ENCODE data around the gene C4orf51. TPM values are rescaled to one million over a fixed set of nuclear protein-coding genes. Genes with fewer than 3 reads are reported as not detected.
"Not testable (repeated sequence)": the region's sequence is repeated elsewhere in the genome, so short reads cannot be mapped to it uniquely, and the experiment has no call there.

The C4orf51 gene
- total RNA-seq: not detected in 2 replicates

GRCh38 chr4:145679991-145680455 is at the start of gene C4orf51:
Gene C4orf51, plus strand, starts transcription at chr4:145680146. Its CDS starts 58 bp downstream, at chr4:145680204.
- no peaks in the 10 kb centered on the region for H3K79me2 ChIP-seq (ENCODE audit: insufficient read depth, low read length)
- TF ChIP-seq CTCF (IDR thresholded peaks at IDR 0.05; ENCODE audit: extremely low read depth, low read depth, low read length): no peak
- peak within 1 kb of the TSS; percentile 58 for H2AFZ ChIP-seq (ENCODE audit: low read length)
- peak within 1 kb of the TSS; percentile 18 for H3K4me3 ChIP-seq (ENCODE audit: insufficient read depth, low read length)
- H3K4me2 ChIP-seq (ENCODE audit: insufficient read depth, low read length): peak within 1 kb of the TSS; percentile 70
- peaks cover 20% of the 10 kb centered on the region for H3K4me1 ChIP-seq (ENCODE audit: insufficient read depth, low read length)
- H4K20me1 ChIP-seq (ENCODE audit: insufficient read depth, low read length): no peaks in the 10 kb centered on the region
- DNase-seq (ENCODE audit: insufficient read length, low spot score, missing footprints): peak; percentile 58
- H3K27me3 ChIP-seq (ENCODE audit: insufficient read depth, low read length): no peaks in the 10 kb centered on the region
- H3K36me3 ChIP-seq (ENCODE audit: insufficient read depth, low read length): no peaks in the 10 kb centered on the region
- H3K27ac ChIP-seq (ENCODE audit: low read depth, low read length): peak within 1 kb of the TSS; percentile 56
- H3K9me3 ChIP-seq (ENCODE audit: low read depth, low read length): no peaks in the 10 kb centered on the region

GRCh38 chr4:145635117-145635516 is 44.8 kb upstream of the C4orf51 start:
- Histone ChIP-seq H3K27ac (ENCODE audit: low read depth, low read length) (no peak overlapping the region), H3K79me2 (ENCODE audit: insufficient read depth, low read length) (peaks cover 7% of the 10 kb centered on the region), H3K4me3 (ENCODE audit: insufficient read depth, low read length) (no peak overlapping the region), H3K4me2 (ENCODE audit: insufficient read depth, low read length) (no peak overlapping the region), H3K27me3 (ENCODE audit: insufficient read depth, low read length) (no peaks in the 10 kb centered on the region), H3K36me3 (ENCODE audit: insufficient read depth, low read length) (no peaks in the 10 kb centered on the region), H2AFZ (ENCODE audit: low read length) (no peak overlapping the region), H3K9me3 (ENCODE audit: low read depth, low read length) (no peaks in the 10 kb centered on the region), H3K4me1 (ENCODE audit: insufficient read depth, low read length) (peaks cover 10% of the 10 kb centered on the region), H4K20me1 (ENCODE audit: insufficient read depth, low read length) (no peaks in the 10 kb centered on the region)
- DNase-seq (ENCODE audit: insufficient read length, low spot score, missing footprints): no peak
- no peak for TF ChIP-seq CTCF (IDR thresholded peaks at IDR 0.05; ENCODE audit: extremely low read depth, low read depth, low read length)

- no peak for TF ChIP-seq CTCF (IDR thresholded peaks at IDR 0.05; ENCODE audit: extremely low read depth, low read depth, low read length)
- Histone ChIP-seq H2AFZ (ENCODE audit: low read length) (no peak overlapping the region), H3K27ac (ENCODE audit: low read depth, low read length) (no peak overlapping the region), H4K20me1 (ENCODE audit: insufficient read depth, low read length) (no peaks in the 10 kb centered on the region), H3K36me3 (ENCODE audit: insufficient read depth, low read length) (no peaks in the 10 kb centered on the region), H3K79me2 (ENCODE audit: insufficient read depth, low read length) (peaks cover 7% of the 10 kb centered on the region), H3K9me3 (ENCODE audit: low read depth, low read length) (no peaks in the 10 kb centered on the region), H3K27me3 (ENCODE audit: insufficient read depth, low read length) (no peaks in the 10 kb centered on the region), H3K4me3 (ENCODE audit: insufficient read depth, low read length) (no peak overlapping the region), H3K4me2 (ENCODE audit: insufficient read depth, low read length) (no peak overlapping the region), H3K4me1 (ENCODE audit: insufficient read depth, low read length) (peaks cover 11% of the 10 kb centered on the region)
- no peak for DNase-seq (ENCODE audit: insufficient read length, low spot score, missing footprints)
Observed at GRCh38 chr4:145635630-145636029, 44.3 kb upstream of the C4orf51 start.

- Histone ChIP-seq H3K79me2 (ENCODE audit: insufficient read depth, low read length) (peaks cover 2% of the 10 kb centered on the region), H3K27me3 (ENCODE audit: insufficient read depth, low read length) (no peaks in the 10 kb centered on the region), H2AFZ (ENCODE audit: low read length) (no peak overlapping the region), H3K4me1 (ENCODE audit: insufficient read depth, low read length) (peaks cover 11% of the 10 kb centered on the region), H3K9me3 (ENCODE audit: low read depth, low read length) (no peaks in the 10 kb centered on the region), H3K4me2 (ENCODE audit: insufficient read depth, low read length) (no peak overlapping the region), H3K4me3 (ENCODE audit: insufficient read depth, low read length) (no peak overlapping the region), H3K27ac (ENCODE audit: low read depth, low read length) (no peak overlapping the region), H3K36me3 (ENCODE audit: insufficient read depth, low read length) (no peaks in the 10 kb centered on the region), H4K20me1 (ENCODE audit: insufficient read depth, low read length) (no peaks in the 10 kb centered on the region)
- no peak for TF ChIP-seq CTCF (IDR thresholded peaks at IDR 0.05; ENCODE audit: extremely low read depth, low read depth, low read length)
- DNase-seq (ENCODE audit: insufficient read length, low spot score, missing footprints): no peak
Observed at GRCh38 chr4:145639186-145639698, 40.7 kb upstream of the C4orf51 start.

- H3K36me3 ChIP-seq (ENCODE audit: insufficient read depth, low read length); H3K4me2 ChIP-seq (ENCODE audit: insufficient read depth, low read length); H3K79me2 ChIP-seq (ENCODE audit: insufficient read depth, low read length); DNase-seq (ENCODE audit: insufficient read length, low spot score, missing footprints); H4K20me1 ChIP-seq (ENCODE audit: insufficient read depth, low read length); H3K4me3 ChIP-seq (ENCODE audit: insufficient read depth, low read length); H3K9me3 ChIP-seq (ENCODE audit: low read depth, low read length); H3K27me3 ChIP-seq (ENCODE audit: insufficient read depth, low read length); H2AFZ ChIP-seq (ENCODE audit: low read length): not testable (repeated sequence)
- H3K27ac ChIP-seq (ENCODE audit: low read depth, low read length): peak overlapping the region; percentile 65
- peaks cover 11% of the 10 kb centered on the region for H3K4me1 ChIP-seq (ENCODE audit: insufficient read depth, low read length)
Observed at GRCh38 chr4:145640236-145640635, 39.7 kb upstream of the C4orf51 start.
